Stimulated activated CD8-positive, alpha-beta memory T cell treated with anti-CD3 and anti-CD28 coated beads, Interleukin-15, amount 100 ng/mL, for 4 hours (primary cell): ENCODE measurements around the gene KIR3DL1.
"Not testable (repeated sequence)": the region's sequence is repeated elsewhere in the genome, so short reads cannot be mapped to it uniquely, and the experiment has no call there.

Experiments
- DNase-seq, 2 donors: peaks; one replicate each; pipeline ENCODE4 v3.0.0-alpha.2; 2020; ENCODE audit warnings: low read depth in 2 of 2

KIR3DL1 gene

DNA sequence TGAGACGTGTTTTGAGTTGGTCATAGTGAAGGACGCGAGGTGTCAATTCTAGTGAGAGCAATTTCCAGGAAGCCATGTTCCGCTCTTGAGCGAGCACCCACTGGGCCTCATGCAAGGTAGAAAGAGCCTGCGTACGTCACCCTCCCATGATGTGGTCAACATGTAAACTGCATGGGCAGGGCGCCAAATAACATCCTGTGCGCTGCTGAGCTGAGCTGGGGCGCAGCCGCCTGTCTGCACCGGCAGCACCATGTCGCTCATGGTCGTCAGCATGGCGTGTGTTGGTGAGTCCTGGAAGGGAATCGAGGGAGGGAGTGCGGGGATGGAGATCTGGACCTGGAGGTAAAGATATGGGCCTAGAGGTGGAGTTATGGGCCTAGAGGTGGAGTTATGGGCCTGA lies at the start of gene KIR3DL1:
Gene KIR3DL1 (plus strand): TSS at position 218 of the 400 bp plus-strand sequence.
- not testable (repeated sequence) for DNase-seq

DNA sequence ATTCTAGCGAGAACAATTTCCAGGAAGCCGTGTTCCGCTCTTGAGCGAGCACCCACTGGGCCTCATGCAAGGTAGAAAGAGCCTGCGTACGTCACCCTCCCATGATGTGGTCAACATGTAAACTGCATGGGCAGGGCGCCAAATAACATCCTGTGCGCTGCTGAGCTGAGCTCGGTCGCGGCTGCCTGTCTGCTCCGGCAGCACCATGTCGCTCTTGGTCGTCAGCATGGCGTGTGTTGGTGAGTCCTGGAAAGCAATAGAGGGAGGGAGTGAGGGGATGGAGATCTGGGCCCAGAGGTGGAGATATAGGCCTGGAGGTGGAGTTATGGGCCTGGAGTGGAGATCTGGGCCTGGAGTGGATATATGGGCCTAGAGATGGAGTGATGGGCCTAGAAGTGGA lies 46.6 kb upstream of the KIR3DL1 start, which contains the start of gene KIR2DL1:
Gene KIR2DL1 (plus strand): TSS at position 148 of the 400 bp plus-strand sequence. CDS start 58 bp downstream, at position 206.
- DNase-seq = not testable (repeated sequence)

DNA sequence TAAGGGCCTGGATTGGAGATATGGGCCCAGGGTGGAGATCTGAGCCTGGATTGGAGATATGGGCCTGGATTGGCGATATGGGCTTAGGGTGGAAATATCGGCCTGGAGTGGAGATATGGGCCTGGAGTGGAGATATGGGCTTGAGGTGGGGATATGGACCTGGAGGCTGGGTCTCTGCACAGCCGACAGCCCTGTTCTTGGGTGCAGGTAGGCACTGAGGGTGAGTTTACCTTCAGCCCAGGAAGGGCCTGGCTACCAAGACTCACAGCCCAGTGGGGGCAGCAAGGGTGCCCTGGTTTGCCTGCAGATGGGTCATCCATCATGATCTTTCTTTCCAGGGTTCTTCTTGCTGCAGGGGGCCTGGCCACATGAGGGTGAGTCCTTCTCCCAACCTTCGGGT lies 45.8 kb upstream of the KIR3DL1 start:
- DNase-seq = not testable (repeated sequence)

DNA sequence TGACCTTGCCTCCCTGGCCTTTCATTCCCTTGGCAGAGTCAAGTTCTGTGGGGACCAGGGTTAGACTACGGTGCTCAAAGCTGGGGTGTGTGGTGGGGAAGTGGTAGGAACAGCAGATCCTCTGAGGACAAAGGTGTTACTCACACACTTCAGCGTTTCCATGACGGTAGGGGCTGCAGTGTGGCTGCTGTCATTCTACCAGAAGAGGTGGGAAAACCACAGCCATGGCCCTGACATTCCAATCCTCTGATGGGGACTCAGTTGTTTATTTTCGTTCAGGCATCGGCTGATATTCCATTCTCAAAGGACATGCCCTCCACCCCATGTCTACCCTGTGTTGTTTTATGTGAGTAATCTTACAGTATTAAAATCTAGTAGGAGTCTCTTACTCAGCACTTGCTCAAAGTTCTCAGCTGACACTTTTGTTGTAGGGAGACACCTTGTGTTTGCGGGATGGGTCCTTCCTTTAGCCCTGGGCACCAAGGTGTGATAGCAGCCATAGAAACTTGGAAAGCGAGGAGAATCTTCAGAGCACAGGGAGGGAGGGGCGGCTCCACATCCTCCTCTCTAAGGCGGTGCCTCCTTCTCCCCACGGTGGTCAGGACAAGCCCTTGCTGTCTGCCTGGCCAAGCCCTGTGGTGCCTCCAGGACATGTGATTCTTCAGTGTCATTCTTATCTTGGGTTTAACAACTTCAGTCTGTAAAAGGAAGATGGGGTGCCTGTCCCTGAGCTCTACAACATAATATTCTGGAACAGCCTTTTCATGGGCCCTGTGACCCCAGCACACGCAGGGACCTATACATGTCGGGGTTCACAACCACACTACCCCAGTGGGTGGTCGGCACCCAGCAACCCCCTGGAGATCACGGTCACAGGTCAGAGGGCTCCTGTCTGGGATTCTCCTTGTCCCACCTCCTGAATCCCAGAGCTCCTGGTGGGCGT lies 45.0 kb upstream of the KIR3DL1 start:
- DNase-seq = peak in 1 of 2 donors; percentile 4

DNA sequence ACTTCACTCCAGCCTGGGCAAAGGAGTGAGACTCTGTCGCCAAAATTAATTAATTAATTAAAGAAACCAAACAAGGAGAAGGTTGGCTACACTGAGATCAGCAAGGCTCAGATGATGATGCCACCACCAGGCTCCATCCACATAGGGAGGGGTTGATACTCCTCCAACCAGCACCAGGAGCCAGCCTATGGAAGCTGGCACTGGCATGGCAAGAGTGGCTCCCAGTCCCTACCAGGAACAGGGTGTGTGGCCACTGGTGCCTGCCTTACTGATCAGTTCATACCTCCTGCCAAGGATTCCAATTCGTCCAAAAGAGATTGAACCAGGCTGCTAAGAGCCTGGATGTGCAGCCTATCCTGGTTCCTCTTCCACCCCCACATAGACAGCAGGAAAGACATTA lies 43.6 kb upstream of the KIR3DL1 start:
- DNase-seq = not testable (repeated sequence)

DNA sequence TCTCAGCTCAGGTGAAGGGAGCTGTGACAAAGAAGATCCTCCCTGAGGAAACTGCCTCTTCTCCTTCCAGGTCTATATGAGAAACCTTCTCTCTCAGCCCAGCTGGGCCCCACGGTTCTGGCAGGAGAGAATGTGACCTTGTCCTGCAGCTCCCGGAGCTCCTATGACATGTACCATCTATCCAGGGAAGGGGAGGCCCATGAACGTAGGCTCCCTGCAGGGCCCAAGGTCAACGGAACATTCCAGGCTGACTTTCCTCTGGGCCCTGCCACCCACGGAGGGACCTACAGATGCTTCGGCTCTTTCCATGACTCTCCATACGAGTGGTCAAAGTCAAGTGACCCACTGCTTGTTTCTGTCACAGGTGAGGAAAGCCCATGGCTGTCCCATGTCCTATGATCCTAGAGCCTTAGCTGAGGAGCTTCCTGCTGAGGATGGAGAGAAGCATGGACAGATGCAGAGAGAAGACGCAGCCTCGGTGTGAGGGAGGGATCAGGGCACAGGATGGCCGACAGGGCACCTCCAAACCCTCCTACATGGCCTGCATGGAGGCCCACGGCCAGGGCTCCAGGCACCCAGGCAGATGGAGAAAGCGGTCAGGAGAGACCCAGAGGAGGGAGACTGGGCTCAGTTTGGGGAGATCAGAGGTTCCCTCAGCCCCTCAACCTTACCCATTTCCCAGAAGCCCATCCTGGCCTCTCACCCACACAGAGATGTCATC lies 41.0 kb upstream of the KIR3DL1 start:
- not testable (repeated sequence) for DNase-seq

DNA sequence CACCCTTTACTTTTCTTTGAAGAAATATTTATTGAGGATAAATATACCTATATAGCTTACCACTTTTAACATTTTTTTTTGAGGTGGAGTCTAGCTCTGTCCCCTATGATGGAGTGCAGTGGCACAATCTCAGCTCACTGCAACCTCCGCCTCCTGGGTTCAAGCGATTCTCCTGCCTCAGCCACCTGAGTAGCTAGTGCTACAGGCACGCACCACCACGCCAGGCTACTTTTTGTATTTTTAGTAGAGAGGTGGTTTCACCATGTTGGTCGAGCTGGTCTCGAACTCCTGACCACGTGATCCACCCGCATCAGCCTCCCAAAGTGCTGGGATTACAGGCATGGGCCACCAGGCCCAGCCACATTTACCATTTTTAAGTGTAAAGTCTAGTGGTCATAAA lies 40.4 kb upstream of the KIR3DL1 start:
- not testable (repeated sequence) for DNase-seq

DNA sequence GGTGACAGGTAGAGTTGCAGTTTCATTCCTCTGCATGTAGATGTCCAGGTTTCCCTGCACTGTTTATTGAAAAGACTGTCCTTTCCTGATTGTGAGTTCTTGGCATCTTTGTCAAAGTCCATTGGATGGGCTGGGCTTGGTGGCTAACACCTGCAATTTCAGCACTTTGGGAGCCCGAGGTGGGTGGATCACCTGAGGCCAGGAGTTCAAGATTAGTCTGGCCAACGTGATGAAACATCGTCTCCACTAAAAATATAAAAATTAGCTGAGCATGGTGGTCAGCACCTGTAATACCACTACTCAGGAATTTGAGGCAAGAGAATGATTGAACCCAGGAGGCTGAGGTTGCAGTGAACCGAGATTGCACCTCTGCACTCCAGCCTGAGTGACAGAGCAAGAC lies 38.4 kb upstream of the KIR3DL1 start:
- DNase-seq = not testable (repeated sequence)

DNA sequence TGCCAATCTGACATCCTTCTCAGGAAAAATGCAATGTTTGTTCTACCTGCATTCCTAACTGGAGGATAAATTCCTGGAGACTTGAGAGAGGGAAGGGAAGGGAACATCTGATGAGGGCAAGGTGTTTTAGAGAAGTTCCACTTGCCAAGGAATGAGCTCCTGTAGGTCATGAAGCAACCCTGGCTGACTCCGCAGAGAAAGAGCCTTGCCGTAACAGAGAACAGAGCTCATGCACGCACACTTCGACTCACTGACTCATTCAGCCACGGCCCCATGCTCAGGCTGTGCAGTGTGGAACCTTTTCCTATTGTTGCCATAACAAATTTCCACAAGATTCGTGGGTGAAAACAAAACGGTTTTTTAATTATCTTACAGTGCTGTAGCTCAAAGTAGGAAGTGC lies 37.4 kb upstream of the KIR3DL1 start:
- DNase-seq = not testable (repeated sequence)

DNA sequence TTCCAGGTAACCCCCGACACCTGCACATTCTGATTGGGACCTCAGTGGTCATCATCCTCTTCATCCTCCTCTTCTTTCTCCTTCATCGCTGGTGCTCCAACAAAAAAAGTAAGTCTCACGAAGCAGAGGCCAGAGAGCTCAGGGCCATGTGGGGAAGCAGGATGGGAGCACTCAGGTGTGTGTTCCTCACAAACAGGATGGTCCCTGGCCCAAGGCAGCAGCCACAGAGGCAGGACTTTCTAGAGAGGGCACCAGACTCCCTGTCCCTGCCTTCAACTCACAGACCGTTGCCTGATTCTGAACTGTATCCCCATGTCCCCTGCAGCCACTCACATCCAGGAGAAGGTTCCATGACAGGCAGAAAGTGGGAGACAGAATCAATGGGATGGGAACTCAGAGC lies 33.4 kb upstream of the KIR3DL1 start:
- DNase-seq = not testable (repeated sequence)

DNA sequence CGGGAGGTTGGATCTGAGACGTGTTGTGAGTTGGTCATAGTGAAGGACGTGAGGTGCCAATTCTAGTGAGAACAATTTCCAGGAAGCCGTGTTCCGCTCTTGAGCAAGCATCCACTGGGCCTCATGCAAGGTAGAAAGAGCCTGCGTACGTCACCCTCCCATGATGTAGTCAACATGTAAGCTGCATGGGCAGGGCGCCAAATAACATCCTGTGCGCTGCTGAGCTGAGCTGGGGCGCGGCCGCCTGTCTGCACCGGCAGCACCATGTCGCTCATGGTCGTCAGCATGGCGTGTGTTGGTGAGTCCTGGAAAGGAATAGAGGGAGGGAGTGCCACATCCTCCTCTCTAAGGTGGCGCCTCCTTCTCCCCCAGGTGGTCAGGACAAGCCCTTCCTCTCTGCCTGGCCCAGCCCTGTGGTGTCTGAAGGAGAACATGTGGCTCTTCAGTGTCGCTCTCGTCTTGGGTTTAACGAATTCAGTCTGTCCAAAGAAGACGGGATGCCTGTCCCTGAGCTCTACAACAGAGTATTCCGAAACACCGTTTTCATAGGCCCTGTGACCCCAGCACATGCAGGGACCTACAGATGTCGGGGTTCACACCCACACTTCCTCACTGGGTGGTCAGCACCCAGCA lies 30.1 kb upstream of the KIR3DL1 start:
- DNase-seq = not testable (repeated sequence)

DNA sequence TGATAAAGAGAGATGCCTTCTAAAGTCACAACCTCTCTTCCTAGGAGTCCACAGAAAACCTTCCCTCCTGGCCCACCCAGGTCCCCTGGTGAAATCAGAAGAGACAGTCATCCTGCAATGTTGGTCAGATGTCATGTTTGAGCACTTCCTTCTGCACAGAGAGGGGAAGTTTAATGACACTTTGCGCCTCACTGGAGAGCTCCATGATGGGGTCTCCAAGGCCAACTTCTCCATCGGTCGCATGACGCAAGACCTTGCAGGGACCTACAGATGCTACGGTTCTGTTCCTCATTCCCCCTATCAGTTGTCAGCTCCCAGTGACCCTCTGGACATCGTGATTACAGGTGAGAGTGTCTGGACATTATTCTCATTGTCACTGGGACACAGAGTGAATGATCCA lies 28.1 kb upstream of the KIR3DL1 start:
- not testable (repeated sequence) for DNase-seq

DNA sequence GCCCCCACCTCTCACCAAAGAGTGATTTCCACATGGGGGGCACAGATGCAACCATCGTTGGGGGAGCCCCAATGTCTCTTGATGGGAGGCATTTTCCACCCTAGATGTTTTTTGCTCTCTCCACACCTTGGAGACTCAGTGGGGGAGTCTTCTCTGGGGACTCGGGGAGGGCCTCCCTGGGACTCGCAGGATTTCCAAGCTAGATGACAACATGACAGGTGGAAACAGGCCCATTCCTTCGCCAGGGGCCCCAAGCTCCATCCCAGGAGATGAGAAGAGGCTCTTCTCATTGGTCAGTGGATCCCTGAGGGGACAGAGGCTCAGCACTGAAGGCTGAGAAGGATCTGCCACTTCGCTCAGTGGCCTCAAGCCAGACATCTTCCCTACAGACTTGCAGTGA lies 25.6 kb upstream of the KIR3DL1 start:
- DNase-seq = no peak

DNA sequence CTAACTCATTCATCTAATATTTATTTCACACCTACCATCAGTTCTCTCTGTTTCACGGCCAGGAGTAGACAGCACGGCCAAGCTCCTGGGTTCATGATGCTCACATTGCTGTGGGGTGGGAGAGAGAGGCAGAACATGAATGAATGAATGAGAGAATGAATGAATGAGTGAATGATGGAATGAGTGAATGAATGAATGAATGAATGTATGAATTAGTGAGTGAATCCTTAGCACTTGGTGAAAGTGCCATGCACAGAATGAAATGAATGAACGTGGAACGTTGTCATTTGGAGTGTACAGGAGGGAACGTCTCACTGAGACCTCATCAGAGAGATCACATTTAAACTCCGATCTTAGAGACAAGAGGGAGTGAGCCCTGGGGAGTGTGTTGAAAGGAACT lies 24.8 kb upstream of the KIR3DL1 start:
- DNase-seq = no peak

DNA sequence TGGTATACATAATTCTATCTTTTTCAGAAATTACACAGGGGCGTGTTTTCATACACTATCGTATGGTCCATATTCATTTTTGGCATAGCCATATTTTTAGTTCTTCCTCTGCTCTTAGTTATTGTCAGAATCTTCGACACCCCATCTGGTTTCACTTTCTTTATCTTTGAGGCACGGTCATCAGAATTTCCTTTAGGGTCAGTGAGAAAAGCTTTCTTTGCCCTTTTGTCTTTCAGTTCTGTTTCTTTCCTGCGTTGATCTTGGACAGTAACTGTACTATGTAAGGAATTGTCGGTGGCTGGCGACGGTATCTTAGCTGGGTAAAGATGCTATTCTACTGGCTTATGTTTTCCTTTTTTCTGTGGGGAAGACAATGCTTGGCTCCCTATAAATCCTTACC lies 23.5 kb upstream of the KIR3DL1 start:
- DNase-seq = no peak

DNA sequence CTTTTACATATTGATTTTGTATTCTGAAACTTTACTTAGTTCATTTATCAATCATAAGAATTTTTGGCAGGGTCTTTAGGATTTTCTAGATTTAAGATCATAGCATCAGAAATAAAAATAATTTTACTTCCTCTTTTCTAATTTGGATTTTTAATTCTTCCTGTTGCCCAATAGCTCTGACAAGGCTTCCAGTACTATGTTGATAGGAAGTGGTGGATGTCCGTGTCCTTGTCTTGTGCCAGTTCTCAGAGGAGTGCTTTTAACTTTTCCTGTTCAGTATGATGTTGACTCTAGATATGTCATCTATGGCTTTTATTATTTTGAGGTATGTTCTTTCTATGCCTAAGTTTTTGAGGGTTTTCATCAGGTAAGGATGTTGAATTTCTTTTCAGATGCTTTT lies 20.5 kb upstream of the KIR3DL1 start:
- DNase-seq = no peak

DNA sequence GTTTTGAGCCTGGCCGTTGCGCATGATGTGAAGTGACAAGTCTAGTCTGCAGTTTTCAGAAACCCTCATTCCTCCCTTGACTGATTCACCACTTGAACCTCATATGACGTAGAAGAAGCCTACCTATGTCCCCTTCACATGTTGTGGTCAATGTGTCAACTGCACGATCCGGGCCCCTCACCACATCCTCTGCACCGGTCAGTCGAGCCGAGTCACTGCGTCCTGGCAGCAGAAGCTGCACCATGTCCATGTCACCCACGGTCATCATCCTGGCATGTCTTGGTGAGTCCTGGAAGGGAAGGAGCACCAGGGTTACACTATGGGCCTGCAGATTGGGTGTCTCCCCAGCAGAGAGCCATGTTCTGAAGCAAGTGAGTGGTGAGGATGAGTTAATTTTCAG lies 12.9 kb upstream of the KIR3DL1 start, which contains the start of gene KIR2DL4:
Gene KIR2DL4 (plus strand): TSS at position 201 of the 400 bp plus-strand sequence. CDS start 42 bp downstream, at position 243.
- peak; percentile 7 to 23 for DNase-seq

DNA sequence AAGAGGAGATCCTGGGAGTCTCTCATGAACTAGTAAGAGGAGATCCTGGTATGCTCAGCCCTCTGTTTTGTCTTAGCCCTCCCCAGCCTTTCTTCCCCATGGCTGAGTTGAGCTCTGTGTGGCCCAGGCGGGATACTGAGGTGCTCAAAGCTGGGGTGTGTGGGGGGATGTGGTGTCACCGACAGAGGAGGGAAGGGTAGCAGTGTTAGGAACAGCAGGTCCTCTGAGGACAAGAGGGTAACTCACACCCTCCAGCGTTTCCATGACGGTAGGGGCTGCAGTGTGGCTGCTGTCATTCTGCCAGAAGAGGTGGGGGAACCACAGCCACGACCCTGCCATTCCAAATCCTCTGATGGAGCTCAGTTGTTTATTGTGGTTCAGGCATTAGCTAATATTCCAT lies 12.2 kb upstream of the KIR3DL1 start:
- DNase-seq = no peak

DNA sequence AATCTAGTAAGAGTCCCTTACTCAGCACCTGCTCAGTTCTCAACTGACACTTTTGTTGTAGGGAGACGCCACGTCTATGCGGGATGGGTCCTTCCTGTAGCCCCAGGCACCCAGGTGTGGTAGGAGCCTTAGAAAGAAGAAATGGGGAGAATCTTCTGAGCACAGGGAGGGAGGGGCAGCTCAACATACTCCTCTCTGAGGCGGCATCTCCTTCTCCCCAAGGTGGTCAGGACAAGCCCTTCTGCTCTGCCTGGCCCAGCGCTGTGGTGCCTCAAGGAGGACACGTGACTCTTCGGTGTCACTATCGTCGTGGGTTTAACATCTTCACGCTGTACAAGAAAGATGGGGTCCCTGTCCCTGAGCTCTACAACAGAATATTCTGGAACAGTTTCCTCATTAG lies 11.7 kb upstream of the KIR3DL1 start:
- DNase-seq = no peak

DNA sequence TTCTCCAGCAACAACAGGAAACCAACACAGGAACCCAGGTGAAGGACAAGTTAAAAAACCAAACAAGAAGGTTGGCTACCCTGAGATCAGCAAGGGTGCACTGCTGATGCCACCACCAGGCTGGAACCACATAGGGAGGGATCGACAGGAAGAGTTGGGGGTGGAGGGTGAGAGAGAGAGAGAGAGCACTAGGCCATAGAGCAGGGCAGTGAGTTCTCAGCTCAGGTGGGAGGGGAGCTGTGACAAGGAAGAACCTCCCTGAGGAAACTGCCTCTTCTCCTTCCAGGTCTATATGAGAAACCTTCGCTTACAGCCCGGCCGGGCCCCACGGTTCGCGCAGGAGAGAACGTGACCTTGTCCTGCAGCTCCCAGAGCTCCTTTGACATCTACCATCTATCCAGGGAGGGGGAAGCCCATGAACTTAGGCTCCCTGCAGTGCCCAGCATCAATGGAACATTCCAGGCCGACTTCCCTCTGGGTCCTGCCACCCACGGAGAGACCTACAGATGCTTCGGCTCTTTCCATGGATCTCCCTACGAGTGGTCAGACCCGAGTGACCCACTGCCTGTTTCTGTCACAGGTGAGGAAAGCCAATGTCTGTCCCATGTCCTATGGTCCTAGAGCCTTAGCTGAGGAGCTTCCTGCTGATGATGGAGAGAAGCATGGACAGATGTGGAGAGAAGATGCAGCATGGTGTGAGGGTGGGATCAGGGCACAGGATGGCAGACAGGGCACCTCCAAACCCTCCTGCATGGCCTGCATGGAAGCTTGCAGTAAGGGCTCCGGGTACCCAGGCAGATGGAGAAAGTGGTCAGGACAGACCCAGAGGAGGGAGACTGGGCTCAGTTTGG lies 10.4 kb upstream of the KIR3DL1 start:
- no peak for DNase-seq

DNA sequence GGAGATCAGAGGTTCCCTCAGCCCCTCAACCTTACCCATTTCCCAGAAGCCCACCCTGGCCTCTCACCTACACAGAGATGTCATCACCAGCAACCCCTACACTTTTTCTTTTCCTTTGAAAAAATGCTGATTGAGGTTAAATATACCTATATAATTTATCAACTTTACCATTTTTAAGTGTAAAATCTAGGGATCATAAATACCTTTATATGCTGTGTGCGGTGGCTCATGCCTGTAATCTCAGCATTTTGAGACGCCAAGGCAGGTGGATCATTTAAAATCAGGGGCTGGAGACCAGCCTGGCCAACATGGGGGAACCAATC lies 9.8 kb upstream of the KIR3DL1 start:
- no peak for DNase-seq
